Measurements from ENCODE around the gene LRRC23. TPM values are rescaled to one million over a fixed set of nuclear protein-coding genes. Genes with fewer than 3 reads are reported as not detected.

The LRRC23 gene
- total and polyA plus RNA-seq, 2 of the 13 experiments (the other 11 are each of a cell fraction or from before 2014, with no cell fraction given) = 6.0 to 7.8 TPM

GRCh38 chr12:6945613-6946012 lies 41.0 kb downstream of the LRRC23 start (continued):
- TF ChIP-seq PCBP2 (optimal IDR thresholded peaks at IDR 0.05; ENCODE audit: low read depth, low read length, poor library complexity, severe bottlenecking) (no peak), NR3C1 (CRISPR knock-in tag; IDR thresholded peaks at IDR 0.05) (no peak), ZNF263 (CRISPR knock-in tag; IDR thresholded peaks at IDR 0.05) (no peak), ZBTB4 (CRISPR knock-in tag; IDR thresholded peaks at IDR 0.05; ENCODE audit: borderline replicate concordance) (0 out of 2 replicates have a peak, but pooled peaks have one; percentile 25), ZBTB38 (CRISPR knock-in tag; IDR thresholded peaks at IDR 0.05) (0 out of 2 replicates have a peak, but pooled peaks have one; percentile 62), ZNF274 (CRISPR knock-in tag; IDR thresholded peaks at IDR 0.05) (peak; percentile 35; the same call in 1 of the 2 replicates), ZBTB33 (CRISPR knock-in tag; IDR thresholded peaks at IDR 0.05) (peak; percentile 18; the same call in 1 of the 2 replicates), BORCS8-MEF2B (CRISPR knock-in tag; IDR thresholded peaks at IDR 0.05) (no peak)
